ENCODE data around the gene SSX2IP.
A peak's percentile ranks its signal among the peaks of the same experiment; 100 is the strongest.

Gene SSX2IP

DNA sequence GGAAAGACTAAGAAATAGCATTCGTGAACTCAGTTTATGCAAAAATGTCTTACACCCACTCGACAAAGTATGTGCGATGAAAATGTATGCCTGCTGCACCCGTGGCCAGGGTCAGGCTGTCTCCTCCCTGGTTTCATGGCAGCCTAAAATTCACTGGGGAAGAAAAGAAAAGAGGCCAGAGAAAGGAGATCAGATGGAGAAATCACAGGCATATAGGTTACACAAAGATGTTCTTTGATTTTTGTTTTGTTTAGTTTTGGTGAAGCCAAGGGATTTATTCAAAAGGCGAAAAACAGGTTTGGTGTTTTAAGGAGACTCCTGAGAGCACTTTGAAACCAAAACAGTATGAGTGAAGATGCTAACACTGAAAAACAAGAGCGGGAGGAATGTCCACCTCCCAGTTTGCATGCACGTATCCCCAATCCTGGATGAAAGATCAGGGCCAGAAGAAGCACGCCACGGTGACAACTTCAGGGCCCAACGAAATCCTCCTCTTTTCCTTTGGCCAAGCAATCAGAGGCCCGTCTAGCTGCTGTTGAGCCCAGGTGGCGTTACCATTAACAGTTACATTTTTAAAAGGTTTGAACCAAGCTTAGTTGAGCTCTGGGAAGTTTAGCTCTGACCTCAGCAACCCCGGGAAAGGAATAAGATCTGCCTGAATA, 992 bp upstream of the SSX2IP start:
- Histone ChIP-seq H3K9me3 (ENCODE audit: control insufficient read depth, low read length) (no peaks in the 10 kb centered on the region), H3K4me1 (ENCODE audit: control insufficient read depth, insufficient read depth, low read length) (peaks cover 8% of the 10 kb centered on the region), H3K9ac (ENCODE audit: low read length) (peak overlapping the region; percentile 63), H3K27me3 (replicated peaks; ENCODE audit: control insufficient read depth, insufficient read depth, low read length) (no peaks in the 10 kb centered on the region), H3K36me3 (ENCODE audit: control insufficient read depth, insufficient read depth, low read length, severe bottlenecking) (no peaks in the 10 kb centered on the region), H3K4me3 (ENCODE audit: low read length) (peak overlapping the region; percentile 90)
- no peak for DNase-seq (ENCODE audit: low read depth)

DNA sequence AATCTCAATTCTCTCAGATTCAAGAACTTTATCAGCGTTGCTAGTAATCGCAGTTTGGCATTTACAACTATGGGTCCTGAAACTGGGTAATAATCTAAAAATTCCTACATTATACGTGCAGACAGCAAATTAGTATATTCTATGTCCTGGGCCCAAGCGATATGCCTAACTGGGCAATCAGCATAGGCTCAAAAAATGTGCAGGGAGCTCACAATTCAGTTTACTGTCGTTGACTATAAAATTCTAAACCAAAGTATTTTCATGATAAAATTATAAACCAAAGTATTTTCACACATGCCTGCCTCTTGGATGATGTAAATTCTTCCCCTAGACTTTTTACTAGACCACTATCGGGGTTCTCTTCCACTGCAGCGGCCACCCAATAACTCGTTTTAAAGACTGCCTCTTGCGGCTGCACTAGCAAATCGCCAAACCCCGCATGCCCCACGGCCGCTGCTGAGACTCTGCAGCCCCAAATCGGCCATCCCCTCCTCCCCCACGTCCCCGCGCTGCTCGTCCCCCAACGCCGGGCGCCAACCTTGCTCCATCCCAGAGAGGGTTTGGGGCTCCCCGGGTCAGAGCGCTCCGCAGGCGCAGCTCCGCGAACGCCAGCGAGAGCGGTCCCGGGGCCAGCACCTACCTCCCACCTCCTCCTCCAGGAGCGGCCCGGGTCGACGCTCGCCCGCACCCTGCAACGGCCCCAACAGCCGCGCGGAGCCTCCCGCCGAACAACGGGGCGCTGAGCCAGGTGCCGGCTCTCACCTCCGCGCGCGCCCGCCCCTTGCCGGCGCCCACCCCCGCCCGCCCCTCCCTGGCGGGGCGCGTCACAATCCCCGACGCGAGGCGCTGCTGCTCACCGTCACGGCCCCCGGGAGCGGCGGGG, 506 bp downstream of the SSX2IP start:
- Histone ChIP-seq H3K4me3 (ENCODE audit: low read length) (peak overlapping the region; percentile 90), H3K9me3 (ENCODE audit: control insufficient read depth, low read length) (no peaks in the 10 kb centered on the region), H3K27me3 (replicated peaks; ENCODE audit: control insufficient read depth, insufficient read depth, low read length) (no peaks in the 10 kb centered on the region), H3K4me1 (ENCODE audit: control insufficient read depth, insufficient read depth, low read length) (peaks cover 8% of the 10 kb centered on the region), H3K9ac (ENCODE audit: low read length) (peak overlapping the region; percentile 65), H3K36me3 (ENCODE audit: control insufficient read depth, insufficient read depth, low read length, severe bottlenecking) (no peaks in the 10 kb centered on the region)
- DNase-seq (ENCODE audit: low read depth), result peak; percentile 75

DNA sequence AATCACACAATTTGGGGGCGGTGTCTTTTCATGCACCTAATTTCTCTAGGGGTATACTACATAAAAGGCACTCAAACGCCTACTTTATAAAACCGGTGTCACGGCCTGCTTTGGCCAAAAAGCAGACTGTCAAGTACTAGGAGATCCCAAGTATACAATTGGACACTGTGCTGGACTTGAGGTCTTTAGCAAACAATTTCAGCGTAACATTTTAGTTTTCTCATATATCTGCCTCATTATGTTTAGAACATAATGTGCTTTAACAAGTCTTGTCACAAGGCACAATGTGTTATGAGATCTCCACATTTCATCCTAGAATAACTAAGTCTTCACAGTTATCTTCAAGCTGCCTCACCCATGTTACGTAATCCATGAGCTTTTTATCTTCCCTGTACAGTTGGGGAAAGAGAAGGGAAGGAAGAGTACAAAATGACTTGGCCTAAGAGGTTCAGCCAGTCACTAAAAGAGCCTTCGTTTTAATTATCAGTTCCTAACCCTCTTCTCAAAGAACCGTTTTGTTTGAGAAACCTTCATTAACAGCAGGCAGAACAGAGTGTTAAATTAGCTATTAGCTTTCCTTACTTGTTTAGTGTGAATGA, 1.7 kb downstream of the SSX2IP start:
- no peaks in the 10 kb centered on the region for H3K9me3 ChIP-seq (ENCODE audit: control insufficient read depth, low read length)
- H3K27me3 ChIP-seq (replicated peaks; ENCODE audit: control insufficient read depth, insufficient read depth, low read length), result no peaks in the 10 kb centered on the region
- H3K4me1 ChIP-seq (ENCODE audit: control insufficient read depth, insufficient read depth, low read length), result peaks cover 8% of the 10 kb centered on the region
- DNase-seq (ENCODE audit: low read depth), result peak; percentile 38
- H3K4me3 ChIP-seq (ENCODE audit: low read length), result no peak overlapping the region
- H3K9ac ChIP-seq (ENCODE audit: low read length), result no peak overlapping the region
- no peaks in the 10 kb centered on the region for H3K36me3 ChIP-seq (ENCODE audit: control insufficient read depth, insufficient read depth, low read length, severe bottlenecking)

DNA sequence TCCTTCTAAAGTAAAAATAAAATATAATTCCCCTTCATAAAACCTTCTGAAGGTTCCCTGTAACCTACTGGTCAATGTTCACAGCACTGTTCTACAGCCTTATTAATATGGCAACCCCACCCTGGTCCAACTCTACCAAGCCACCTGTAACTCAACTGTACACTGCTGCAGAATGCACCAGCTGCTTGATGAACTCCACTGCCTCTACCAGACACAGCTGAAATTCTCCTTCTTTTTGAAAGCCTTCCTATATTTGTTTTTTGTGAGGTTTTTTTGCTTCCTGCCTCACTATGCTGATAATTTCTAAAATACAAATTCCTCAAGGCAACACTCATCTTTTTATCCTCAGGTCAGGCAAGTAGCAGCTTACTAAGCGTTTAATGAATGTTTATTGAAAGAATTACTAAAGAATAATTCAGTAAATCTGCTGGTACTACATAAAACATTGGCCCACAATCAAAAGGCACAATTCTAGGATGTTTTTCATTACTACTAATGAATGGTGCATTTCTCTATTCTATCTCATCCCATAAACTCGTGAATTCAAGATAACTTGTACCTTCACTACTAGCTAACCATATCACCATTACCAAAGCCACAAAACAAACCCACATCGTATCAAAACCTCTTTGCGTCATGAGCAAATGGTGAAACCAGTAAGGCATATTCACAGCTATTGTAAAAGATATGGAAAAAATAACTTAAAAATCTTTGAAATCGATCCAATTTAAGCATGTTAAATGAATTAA, 2.4 kb downstream of the SSX2IP start:
- no peaks in the 10 kb centered on the region for H3K36me3 ChIP-seq (ENCODE audit: control insufficient read depth, insufficient read depth, low read length, severe bottlenecking)
- no peak for DNase-seq (ENCODE audit: low read depth)
- peaks cover 8% of the 10 kb centered on the region for H3K4me1 ChIP-seq (ENCODE audit: control insufficient read depth, insufficient read depth, low read length)
- no peak overlapping the region for H3K9ac ChIP-seq (ENCODE audit: low read length)
- no peaks in the 10 kb centered on the region for H3K9me3 ChIP-seq (ENCODE audit: control insufficient read depth, low read length)
- no peak overlapping the region for H3K4me3 ChIP-seq (ENCODE audit: low read length)
- H3K27me3 ChIP-seq (replicated peaks; ENCODE audit: control insufficient read depth, insufficient read depth, low read length), result no peaks in the 10 kb centered on the region

DNA sequence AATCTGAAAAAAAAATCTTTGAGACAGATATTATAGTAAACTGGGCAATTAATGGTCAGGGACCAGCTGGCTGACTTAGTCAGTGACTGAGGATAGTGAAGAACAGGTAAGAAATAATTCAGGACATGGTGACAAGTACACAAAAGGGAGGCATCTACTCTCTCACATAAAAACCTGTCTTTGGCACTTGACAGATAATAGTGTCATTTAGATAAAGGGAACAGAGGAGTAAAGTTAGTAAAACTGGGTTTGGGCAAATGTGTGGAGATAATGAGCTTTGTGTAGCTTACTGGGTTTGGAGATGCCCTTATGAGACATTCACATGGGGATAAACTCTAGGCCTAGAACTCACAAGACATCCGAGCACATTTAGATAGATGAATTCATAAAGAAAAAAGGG, 4.0 kb downstream of the SSX2IP start:
- no peak overlapping the region for H3K9ac ChIP-seq (ENCODE audit: low read length)
- no peak overlapping the region for H3K4me3 ChIP-seq (ENCODE audit: low read length)
- peaks cover 8% of the 10 kb centered on the region for H3K4me1 ChIP-seq (ENCODE audit: control insufficient read depth, insufficient read depth, low read length)
- H3K9me3 ChIP-seq (ENCODE audit: control insufficient read depth, low read length), result no peaks in the 10 kb centered on the region
- no peaks in the 10 kb centered on the region for H3K36me3 ChIP-seq (ENCODE audit: control insufficient read depth, insufficient read depth, low read length, severe bottlenecking)
- DNase-seq (ENCODE audit: low read depth), result no peak
- H3K27me3 ChIP-seq (replicated peaks; ENCODE audit: control insufficient read depth, insufficient read depth, low read length), result no peaks in the 10 kb centered on the region

DNA sequence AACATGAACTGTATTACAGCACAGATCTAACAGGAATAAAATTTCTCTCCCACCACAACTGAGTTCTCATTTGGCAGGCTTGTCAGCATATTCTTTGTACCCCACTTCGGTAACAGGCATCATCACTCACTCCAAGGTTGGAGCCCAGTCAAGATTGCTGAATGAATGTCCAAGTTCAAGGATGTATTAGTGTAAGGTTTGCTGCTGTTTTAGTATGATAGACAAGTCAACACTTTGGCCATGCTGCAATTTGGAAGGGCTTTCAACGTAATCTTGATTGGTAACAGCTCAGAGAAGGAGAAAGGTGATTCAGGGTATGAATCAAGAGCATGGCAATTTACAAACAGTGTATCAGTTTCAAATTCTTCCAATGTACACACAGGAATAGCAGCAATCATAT, 6.8 kb downstream of the SSX2IP start:
- no peak for DNase-seq (ENCODE audit: low read depth)
- no peak overlapping the region for H3K9ac ChIP-seq (ENCODE audit: low read length)
- H3K4me1 ChIP-seq (ENCODE audit: control insufficient read depth, insufficient read depth, low read length), result no peaks in the 10 kb centered on the region
- H3K4me3 ChIP-seq (ENCODE audit: low read length), result no peak overlapping the region
- no peaks in the 10 kb centered on the region for H3K27me3 ChIP-seq (replicated peaks; ENCODE audit: control insufficient read depth, insufficient read depth, low read length)
- H3K36me3 ChIP-seq (ENCODE audit: control insufficient read depth, insufficient read depth, low read length, severe bottlenecking), result no peaks in the 10 kb centered on the region
- H3K9me3 ChIP-seq (ENCODE audit: control insufficient read depth, low read length), result no peaks in the 10 kb centered on the region

DNA sequence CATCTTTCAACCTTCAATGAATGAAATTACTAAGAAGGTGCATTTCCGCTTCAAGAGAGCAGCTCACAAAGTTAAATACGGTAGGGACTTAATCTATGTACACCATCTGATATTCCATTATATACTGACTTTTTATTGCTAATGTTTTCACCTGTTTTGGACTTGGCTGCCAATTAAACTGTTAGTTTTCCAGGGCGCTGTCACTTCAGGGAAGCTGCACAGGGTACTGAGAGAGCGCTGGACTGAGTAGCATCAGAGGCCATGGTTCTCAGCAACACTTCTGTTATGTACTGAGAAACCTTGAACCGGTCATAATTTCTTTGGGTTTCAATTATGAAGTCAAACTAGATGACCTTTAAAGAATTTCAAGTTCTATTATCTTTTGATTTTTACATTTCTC, 8.2 kb downstream of the SSX2IP start:
- H3K27me3 ChIP-seq (replicated peaks; ENCODE audit: control insufficient read depth, insufficient read depth, low read length), result no peaks in the 10 kb centered on the region
- no peak overlapping the region for H3K9ac ChIP-seq (ENCODE audit: low read length)
- H3K36me3 ChIP-seq (ENCODE audit: control insufficient read depth, insufficient read depth, low read length, severe bottlenecking), result no peaks in the 10 kb centered on the region
- no peak overlapping the region for H3K4me3 ChIP-seq (ENCODE audit: low read length)
- DNase-seq (ENCODE audit: low read depth), result no peak
- no peaks in the 10 kb centered on the region for H3K9me3 ChIP-seq (ENCODE audit: control insufficient read depth, low read length)
- H3K4me1 ChIP-seq (ENCODE audit: control insufficient read depth, insufficient read depth, low read length), result no peaks in the 10 kb centered on the region

GRCh38 chr1:84677415-84678099, 12.7 kb downstream of the SSX2IP start:
- no peaks in the 10 kb centered on the region for H3K36me3 ChIP-seq (ENCODE audit: control insufficient read depth, insufficient read depth, low read length, severe bottlenecking)
- no peak for DNase-seq (ENCODE audit: low read depth)
- H3K9me3 ChIP-seq (ENCODE audit: control insufficient read depth, low read length), result no peaks in the 10 kb centered on the region
- H3K9ac ChIP-seq (ENCODE audit: low read length), result no peak overlapping the region
- no peaks in the 10 kb centered on the region for H3K27me3 ChIP-seq (replicated peaks; ENCODE audit: control insufficient read depth, insufficient read depth, low read length)
- H3K4me1 ChIP-seq (ENCODE audit: control insufficient read depth, insufficient read depth, low read length), result no peaks in the 10 kb centered on the region
- no peak overlapping the region for H3K4me3 ChIP-seq (ENCODE audit: low read length)

- Histone ChIP-seq H3K4me3 (ENCODE audit: low read length) (no peak overlapping the region), H3K9ac (ENCODE audit: low read length) (no peak overlapping the region), H3K4me1 (ENCODE audit: control insufficient read depth, insufficient read depth, low read length) (no peaks in the 10 kb centered on the region), H3K36me3 (ENCODE audit: control insufficient read depth, insufficient read depth, low read length, severe bottlenecking) (no peaks in the 10 kb centered on the region), H3K9me3 (ENCODE audit: control insufficient read depth, low read length) (no peaks in the 10 kb centered on the region), H3K27me3 (replicated peaks; ENCODE audit: control insufficient read depth, insufficient read depth, low read length) (no peaks in the 10 kb centered on the region)
- no peak for DNase-seq (ENCODE audit: low read depth)
These were observed 14.6 kb downstream of the SSX2IP start for GRCh38 chr1:84675631-84676030.

DNA sequence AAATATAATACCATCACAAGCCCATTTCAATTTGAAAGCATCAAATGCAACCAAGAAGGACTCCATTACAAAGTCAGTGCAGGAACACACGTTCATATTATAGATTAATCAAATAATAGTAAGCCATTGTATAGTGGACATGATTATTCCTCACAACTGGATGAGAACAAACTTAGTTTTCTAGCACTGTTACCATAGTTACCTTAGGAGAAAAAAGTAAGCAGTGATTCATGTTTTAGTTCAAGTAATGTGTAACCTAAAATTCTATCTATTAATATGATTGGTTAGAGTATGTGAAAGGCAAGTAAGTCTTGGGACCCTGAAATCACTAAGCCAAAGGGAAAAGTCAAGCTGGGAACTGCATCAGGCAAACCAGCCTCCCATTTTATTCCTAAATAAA, 15.2 kb downstream of the SSX2IP start:
- Histone ChIP-seq H3K4me1 (ENCODE audit: control insufficient read depth, insufficient read depth, low read length) (no peaks in the 10 kb centered on the region), H3K27me3 (replicated peaks; ENCODE audit: control insufficient read depth, insufficient read depth, low read length) (no peaks in the 10 kb centered on the region), H3K9ac (ENCODE audit: low read length) (no peak overlapping the region), H3K9me3 (ENCODE audit: control insufficient read depth, low read length) (no peaks in the 10 kb centered on the region), H3K4me3 (ENCODE audit: low read length) (no peak overlapping the region), H3K36me3 (ENCODE audit: control insufficient read depth, insufficient read depth, low read length, severe bottlenecking) (no peaks in the 10 kb centered on the region)
- no peak for DNase-seq (ENCODE audit: low read depth)
